ENCODE results near the gene RNF38.
"Not testable (repeated sequence)": the region's sequence is repeated elsewhere in the genome, so short reads cannot be mapped to it uniquely, and the experiment has no call there.

Gene RNF38

GRCh38 chr9:36407122-36407723 lies 7.2 kb upstream of the RNF38 start:
- DNase-seq (ENCODE audit: low spot score): peak; percentile 77

- DNase-seq (ENCODE audit: low spot score): no peak
These were observed 2.5 kb upstream of the RNF38 start for GRCh38 chr9:36402536-36402935.

GRCh38 chr9:36401897-36402480 lies 1.9 kb upstream of the RNF38 start:
- DNase-seq (ENCODE audit: low spot score): no peak

GRCh38 chr9:36401164-36401740 lies 1.2 kb upstream of the RNF38 start:
- peak; percentile 70 for DNase-seq (ENCODE audit: low spot score)

GRCh38 chr9:36400332-36401163 lies 479 bp upstream of the RNF38 start:
- peak; percentile 90 for DNase-seq (ENCODE audit: low spot score)

GRCh38 chr9:36398745-36399144 lies 1.3 kb downstream of the RNF38 start:
- DNase-seq (ENCODE audit: low spot score): no peak

GRCh38 chr9:36396985-36397384 lies 3.1 kb downstream of the RNF38 start:
- no peak for DNase-seq (ENCODE audit: low spot score)

- no peak for DNase-seq (ENCODE audit: low spot score)
These were observed 7.6 kb downstream of the RNF38 start for GRCh38 chr9:36392489-36392888.

GRCh38 chr9:36389590-36389989 lies 10.5 kb downstream of the RNF38 start:
- DNase-seq (ENCODE audit: low spot score): no peak

GRCh38 chr9:36386396-36386965 lies 13.6 kb downstream of the RNF38 start:
- not testable (repeated sequence) for DNase-seq (ENCODE audit: low spot score)

GRCh38 chr9:36382484-36382883 lies 17.6 kb downstream of the RNF38 start:
- no peak for DNase-seq (ENCODE audit: low spot score)

- no peak for DNase-seq (ENCODE audit: low spot score)
These were observed 35.5 kb downstream of the RNF38 start for GRCh38 chr9:36364577-36364976.

- no peak for DNase-seq (ENCODE audit: low spot score)
These were observed 36.6 kb downstream of the RNF38 start for GRCh38 chr9:36363448-36363847.

- no peak for DNase-seq (ENCODE audit: low spot score)
These were observed 41.6 kb downstream of the RNF38 start for GRCh38 chr9:36358486-36358885.

GRCh38 chr9:36357639-36358038 lies 42.4 kb downstream of the RNF38 start:
- no peak for DNase-seq (ENCODE audit: low spot score)

- no peak for DNase-seq (ENCODE audit: low spot score)
These were observed 53.5 kb downstream of the RNF38 start for GRCh38 chr9:36346569-36346968.

GRCh38 chr9:36345103-36345846 lies 54.8 kb downstream of the RNF38 start:
- DNase-seq (ENCODE audit: low spot score): no peak

GRCh38 chr9:36341936-36342577 lies 58.0 kb downstream of the RNF38 start:
- no peak for DNase-seq (ENCODE audit: low spot score)

- no peak for DNase-seq (ENCODE audit: low spot score)
These were observed 62.2 kb downstream of the RNF38 start for GRCh38 chr9:36337865-36338264.

GRCh38 chr9:36337002-36337401 lies 63.1 kb downstream of the RNF38 start:
- no peak for DNase-seq (ENCODE audit: low spot score)

Measured in CD4-positive, alpha-beta T cell treated with Interleukin-15 for 4 hours (primary cell).